GM19463 (cell line): Measurements from ENCODE around the gene MOSMO.

ENCODE experiments used
- ATAC-seq: cut with Tn5 transposase; IDR thresholded peaks from one replicate; pipeline ENCODE4 v1.9.1; 2021; ENCODE audit warnings: mild to moderate bottlenecking, moderate library complexity; ENCODE audit not compliant: unreplicated experiment

MOSMO gene

DNA sequence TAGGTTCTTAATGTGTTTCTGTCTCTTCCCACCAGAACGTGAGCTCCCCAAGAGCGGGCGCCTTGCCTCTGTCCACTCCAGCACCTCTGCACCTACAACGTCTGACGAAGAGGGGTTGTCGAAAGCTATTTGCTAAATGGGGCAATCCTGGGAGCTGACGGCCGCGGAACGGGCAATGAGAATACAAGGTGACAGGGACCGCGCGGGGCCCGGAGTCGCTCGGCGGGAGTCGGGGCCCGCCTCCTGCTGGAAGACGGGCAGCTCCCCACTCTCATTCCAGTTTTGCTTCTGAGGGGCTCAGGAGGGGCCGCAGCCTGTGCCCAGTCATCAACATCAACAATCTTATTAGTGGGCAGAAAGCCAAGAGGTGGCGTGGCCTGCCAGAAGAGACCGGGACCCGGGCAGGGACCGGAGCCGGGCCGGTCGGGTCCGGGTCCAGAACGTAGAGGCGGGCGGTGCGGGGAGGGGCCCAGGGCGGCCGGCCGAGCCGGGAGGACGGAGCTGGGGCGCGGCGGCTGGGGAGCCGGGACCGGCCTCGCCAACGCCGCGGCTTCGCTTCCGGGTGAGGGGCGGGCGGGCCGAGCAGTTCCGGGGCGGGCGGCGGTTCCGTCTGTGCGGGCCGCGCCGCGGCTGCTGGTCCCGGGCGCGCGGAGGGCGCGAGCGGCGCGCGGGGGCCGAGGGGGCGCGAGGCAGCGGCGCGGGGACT lies at the start of gene MOSMO:
MOSMO (plus strand) TSS at position 603 of the 706 bp plus-strand sequence. CDS start 191 bp downstream, outside the sequence.
- ATAC-seq = peak; percentile 74

DNA sequence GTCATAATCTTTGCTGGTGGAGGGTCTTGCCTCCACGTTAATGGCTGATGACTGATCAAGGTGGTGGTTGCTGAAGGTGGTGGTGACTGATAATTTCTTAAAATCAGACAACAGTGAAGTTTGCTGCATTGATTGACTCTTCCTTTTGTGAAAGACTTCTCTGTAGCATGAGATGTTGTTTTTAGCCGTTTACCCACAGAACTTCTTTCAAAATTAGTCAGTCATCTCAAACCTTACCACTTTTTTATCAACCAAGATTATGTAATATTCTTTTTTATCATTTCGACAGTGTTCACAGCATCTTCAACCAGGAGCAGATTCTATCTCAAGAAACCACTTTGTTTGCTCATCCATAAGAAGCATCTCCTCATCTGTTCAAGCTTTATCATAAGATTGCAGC lies 48.9 kb upstream of the MOSMO start:
- no peak for ATAC-seq

- ATAC-seq = no peak
These were observed 45.4 kb upstream of the MOSMO start for GRCh38 chr16:21962475-21962874.

- no peak for ATAC-seq
These were observed 44.0 kb upstream of the MOSMO start for GRCh38 chr16:21963887-21964286.

GRCh38 chr16:21964353-21964752 lies 43.6 kb upstream of the MOSMO start:
- no peak for ATAC-seq

GRCh38 chr16:21971856-21972255 lies 36.1 kb upstream of the MOSMO start:
- ATAC-seq = no peak

GRCh38 chr16:21973945-21974344 lies 34.0 kb upstream of the MOSMO start:
- no peak for ATAC-seq

GRCh38 chr16:21980032-21980431 lies 27.9 kb upstream of the MOSMO start:
- ATAC-seq = no peak

- ATAC-seq = no peak
These were observed 25.8 kb upstream of the MOSMO start for GRCh38 chr16:21982108-21982507.

- no peak for ATAC-seq
These were observed 23.8 kb upstream of the MOSMO start for GRCh38 chr16:21984062-21984461.

DNA sequence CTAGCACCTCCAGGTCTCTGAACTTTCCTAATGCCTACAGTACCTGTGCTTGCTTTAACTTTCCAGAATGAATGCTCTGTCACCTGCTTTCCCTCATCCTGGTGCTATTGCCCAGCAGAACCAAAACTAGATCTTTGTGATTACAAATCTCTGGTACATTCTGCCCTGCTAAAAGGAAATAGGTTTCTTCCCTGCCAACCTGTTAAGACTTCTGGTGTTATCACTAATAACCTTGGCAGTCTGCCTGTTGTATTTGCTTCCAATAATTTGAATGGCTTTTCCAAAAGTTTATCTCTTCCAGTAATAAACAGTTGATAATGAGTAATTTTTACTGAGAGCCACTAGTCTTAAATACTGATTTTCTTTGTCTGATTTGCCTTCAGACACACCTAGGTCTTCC lies 22.4 kb upstream of the MOSMO start:
- no peak for ATAC-seq

DNA sequence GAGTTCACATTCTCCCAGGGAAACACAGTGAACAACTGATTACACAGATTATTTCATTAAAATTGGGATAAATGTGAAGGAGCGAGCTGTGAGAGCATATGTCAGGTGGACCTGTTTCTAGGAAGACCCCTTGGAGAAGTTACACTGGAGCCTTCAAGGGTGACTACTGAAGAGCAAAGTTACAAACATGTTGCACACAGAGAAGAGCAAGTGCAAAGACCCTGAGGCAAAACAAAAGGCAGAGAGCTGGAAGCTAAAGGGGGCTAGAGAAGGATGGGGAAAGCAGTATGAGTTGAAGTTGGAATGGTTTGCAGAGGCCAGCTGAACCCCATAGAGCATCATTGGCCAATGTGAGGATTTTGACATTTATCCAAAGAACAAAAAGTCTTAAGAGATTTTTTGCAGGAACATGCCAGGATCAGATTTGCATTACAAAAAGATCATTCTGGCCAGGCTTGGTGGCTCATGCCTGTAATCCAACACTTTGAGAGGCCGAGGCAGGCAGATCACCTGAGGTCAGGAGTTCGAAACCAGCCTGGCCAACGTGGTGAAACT lies 21.1 kb upstream of the MOSMO start:
- no peak for ATAC-seq

GRCh38 chr16:21987498-21987897 lies 20.4 kb upstream of the MOSMO start:
- ATAC-seq = no peak

DNA sequence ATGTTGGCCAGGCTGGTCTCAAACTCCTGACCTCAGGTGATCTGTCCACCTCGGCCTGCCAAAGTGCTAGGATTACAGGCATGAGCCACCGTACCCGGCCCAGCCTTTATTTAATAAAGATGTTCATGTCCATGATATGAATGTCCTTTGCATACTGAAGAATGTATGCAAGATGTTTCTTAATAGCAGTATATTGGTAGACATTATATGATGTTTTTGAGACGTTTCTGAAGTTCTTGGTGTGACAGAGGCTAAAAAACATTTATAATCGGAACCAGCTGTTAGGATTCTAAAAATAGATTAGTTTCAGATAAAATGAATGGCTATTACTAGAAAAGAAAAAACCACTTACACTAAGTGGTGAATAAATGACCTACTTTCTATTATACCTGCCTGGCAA lies 18.8 kb upstream of the MOSMO start:
- ATAC-seq = no peak

GRCh38 chr16:21989751-21990150 lies 18.2 kb upstream of the MOSMO start:
- no peak for ATAC-seq

DNA sequence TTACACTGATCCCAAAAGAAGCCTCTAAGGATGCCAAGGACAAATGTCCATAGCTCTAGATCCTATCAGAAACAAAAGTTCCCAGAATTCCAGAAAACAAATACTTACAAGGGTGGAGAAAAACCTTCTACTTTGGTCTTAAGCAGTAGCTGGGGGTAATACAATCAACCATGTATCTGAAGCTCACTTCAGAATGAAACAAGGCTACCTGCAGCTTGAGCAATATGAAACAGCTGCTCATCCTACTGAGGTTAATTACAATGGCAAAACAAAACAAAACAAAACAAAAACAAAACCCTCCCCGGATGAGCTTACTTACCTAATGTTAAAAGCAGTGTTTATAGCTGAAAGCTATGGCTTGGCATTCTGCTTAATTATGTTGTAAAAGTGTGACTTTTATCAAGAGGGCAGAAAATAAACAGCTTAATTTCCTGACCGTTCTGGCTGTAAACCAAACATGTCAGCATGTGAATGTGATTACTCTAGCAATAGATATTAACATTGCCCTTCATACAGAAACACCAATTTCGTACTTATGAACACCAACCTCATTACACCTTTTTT lies 17.4 kb upstream of the MOSMO start:
- no peak for ATAC-seq

DNA sequence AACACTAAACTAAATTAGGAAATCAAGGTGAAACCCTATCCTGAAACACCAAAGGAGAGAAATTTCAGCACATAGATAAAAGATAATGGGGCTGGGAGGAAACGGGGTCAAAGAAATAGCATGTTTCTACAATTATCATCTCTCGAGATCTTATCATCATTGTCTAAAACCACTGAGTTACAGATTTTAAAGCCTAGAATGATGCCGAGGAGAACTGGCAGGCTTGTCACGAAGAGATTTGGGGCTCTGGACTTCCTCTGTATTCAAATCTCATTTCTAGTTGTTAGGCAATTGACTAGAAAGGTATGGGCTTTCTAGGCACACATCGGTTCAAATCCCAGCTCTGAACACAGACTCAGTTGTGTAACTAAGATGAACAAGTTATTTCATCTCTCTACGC lies 16.3 kb upstream of the MOSMO start:
- ATAC-seq = no peak

GRCh38 chr16:21994856-21995465 lies 12.9 kb upstream of the MOSMO start:
- no peak for ATAC-seq

DNA sequence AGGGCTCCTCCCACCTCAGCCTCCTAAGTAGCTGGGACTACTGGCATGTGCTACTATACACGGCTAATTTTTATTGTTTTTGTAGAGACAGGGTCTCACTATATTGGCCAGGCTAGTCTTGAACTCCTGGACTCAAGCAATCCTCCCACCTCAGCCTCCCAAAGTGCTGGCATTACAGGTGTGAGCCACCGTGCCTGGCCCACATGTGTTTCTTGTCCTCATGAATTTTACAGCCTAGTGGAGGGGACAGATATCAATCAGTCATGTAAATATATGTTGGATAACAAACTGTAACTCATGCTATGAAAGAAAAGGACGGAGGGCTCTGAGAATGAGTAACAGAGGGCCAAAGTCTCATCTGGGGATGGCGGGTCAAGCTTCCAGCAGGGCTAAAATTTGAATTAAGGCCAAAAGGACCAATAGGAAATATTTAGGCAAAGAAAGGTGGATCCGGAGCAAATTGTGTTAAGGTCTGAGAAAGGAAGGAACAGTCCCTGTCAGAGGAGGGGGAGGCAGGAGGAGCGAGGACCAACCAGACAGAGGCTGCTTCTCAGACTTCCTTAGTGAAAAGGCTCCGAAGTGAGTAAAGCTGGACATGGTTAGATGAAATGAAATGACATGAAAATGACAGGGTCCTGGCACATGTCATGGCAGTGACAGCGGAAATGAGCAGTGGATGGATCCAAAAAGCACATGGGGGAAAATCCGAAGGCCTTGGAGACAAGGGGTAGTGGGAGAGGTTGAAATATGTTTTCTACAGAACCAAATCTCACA lies 10.8 kb upstream of the MOSMO start:
- ATAC-seq = no peak

- ATAC-seq = no peak
These were observed 10.0 kb upstream of the MOSMO start for GRCh38 chr16:21997697-21998480.

DNA sequence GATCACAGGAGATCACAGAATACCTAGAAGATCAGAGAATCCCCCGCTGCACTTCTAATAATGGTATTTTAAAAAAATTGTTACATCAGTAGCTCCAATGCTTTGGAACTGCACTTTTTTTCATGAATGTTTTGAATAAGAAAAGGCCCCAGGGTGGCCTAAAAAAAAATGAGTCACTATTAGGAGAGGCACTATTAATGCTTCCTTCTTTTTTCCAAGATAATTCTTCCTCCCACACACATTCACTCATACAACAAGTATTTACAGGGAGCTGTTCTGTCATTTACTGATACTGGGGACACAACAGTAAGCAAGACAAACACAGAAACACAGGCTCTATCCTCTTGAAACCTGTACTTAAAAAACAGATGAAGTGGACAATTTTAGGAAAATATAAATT lies 6.3 kb upstream of the MOSMO start:
- ATAC-seq = no peak
